A549 (cell line): ENCODE data around the gene RUNX1.

Experiments used
- CHD2 ChIP-seq: fragments of 150-350 bp; IDR thresholded peaks from 2 replicates; pipeline ENCODE4 v1.6.1; 2014; ENCODE audit warnings: low read length; ENCODE audit not compliant: partially characterized antibody
- CHD4 ChIP-seq: fragments of 200-600 bp; sonication (generic); IDR thresholded peaks from 2 replicates; pipeline ENCODE4 v1.6.1; 2016; ENCODE audit warnings: antibody characterized with exemption, mild to moderate bottlenecking, borderline replicate concordance
- CTCF ChIP-seq: fragments of >200 bp; sonication (Bioruptor Twin); formaldehyde crosslinking; IDR thresholded peaks from 3 replicates; pipeline ENCODE4 v1.5.1; 2016
- GATA3 ChIP-seq: IDR thresholded peaks from 2 replicates; pipeline ENCODE4 v1.6.1; 2012; ENCODE audit warnings: borderline replicate concordance

- no peak for TF ChIP-seq GATA3
- no peak for TF ChIP-seq CHD4
- TF ChIP-seq CTCF, result no peak
- TF ChIP-seq CHD2, result no peak
Measured at GRCh38 chr21:34822168-34822567, 226.9 kb downstream of the RUNX1 start.
